ENCODE measurements around the gene PDE9A. TPM values are rescaled to one million over a fixed set of nuclear protein-coding genes. Genes with fewer than 3 reads are reported as not detected.

PDE9A gene
- total and polyA plus RNA-seq, 2 experiments from 2014 or later: not detected

GRCh38 chr21:42663200-42663750, 9.9 kb downstream of the PDE9A start:
- H3K27me3 ChIP-seq (replicated peaks; ENCODE audit: insufficient read depth): peaks cover 14% of the 10 kb centered on the region; the same call in 1 of the 2 replicates
- no peaks in the 10 kb centered on the region for H3K9me2 ChIP-seq (ENCODE audit: insufficient read depth)
- WGBS, 2 experiments (ENCODE audit: low coverage in 1 of 2, low lambda C conversion rate in 2 of 2, missing lambda C conversion rate in 2 of 2): 74 to 75% methylated on average over 18 of the region's 18 CpGs
- H3K9ac ChIP-seq: no peak overlapping the region
- no peak overlapping the region for H3K27ac ChIP-seq
- no peak overlapping the region for H2AFZ ChIP-seq
- no peaks in the 10 kb centered on the region for H3K9me3 ChIP-seq (ENCODE audit: low read depth)
- in situ Hi-C loops (cut with MboI): no loop called here
- H3K4me2 ChIP-seq (ENCODE audit: unreplicated experiment): no peak overlapping the region
- no peak for TF ChIP-seq EZH2 (IDR thresholded peaks at IDR 0.05; ENCODE audit: insufficient read depth, poor library complexity, severe bottlenecking)
- no peaks in the 10 kb centered on the region for H4K20me1 ChIP-seq (ENCODE audit: insufficient read depth)
- H3K4me1 ChIP-seq (ENCODE audit: insufficient read depth): no peaks in the 10 kb centered on the region
- H3F3A ChIP-seq (ENCODE audit: insufficient read depth): no peaks in the 10 kb centered on the region
- H3K36me3 ChIP-seq (ENCODE audit: low read depth): no peaks in the 10 kb centered on the region
- no peak overlapping the region for H3K4me3 ChIP-seq
- no peaks in the 10 kb centered on the region for H3K79me2 ChIP-seq (ENCODE audit: insufficient read depth)
- DNase-seq: no peak

- WGBS, 2 experiments (ENCODE audit: low coverage in 1 of 2, low lambda C conversion rate in 2 of 2, missing lambda C conversion rate in 2 of 2): 61 to 63% methylated on average over 15 of the region's 15 CpGs
These were observed 10.6 kb downstream of the PDE9A start for GRCh38 chr21:42663860-42664535.

GRCh38 chr21:42664614-42665013, 11.2 kb downstream of the PDE9A start:
- H3K4me2 ChIP-seq (ENCODE audit: unreplicated experiment): no peak overlapping the region
- in situ Hi-C loops (cut with MboI): no loop called here
- H3K4me3 ChIP-seq: no peak overlapping the region
- H3K9me2 ChIP-seq (ENCODE audit: insufficient read depth): no peaks in the 10 kb centered on the region
- no peaks in the 10 kb centered on the region for H4K20me1 ChIP-seq (ENCODE audit: insufficient read depth)
- H2AFZ ChIP-seq: no peak overlapping the region
- H3K9ac ChIP-seq: no peak overlapping the region
- TF ChIP-seq EZH2phosphoT487 (IDR thresholded peaks at IDR 0.05; ENCODE audit: insufficient read depth, low read depth) (no peak), EZH2 (IDR thresholded peaks at IDR 0.05; ENCODE audit: insufficient read depth, poor library complexity, severe bottlenecking) (no peak)
- peaks cover 3% of the 10 kb centered on the region; the same call in 1 of the 2 replicates for H3K27me3 ChIP-seq (replicated peaks; ENCODE audit: insufficient read depth)
- H3K4me1 ChIP-seq (ENCODE audit: insufficient read depth): no peaks in the 10 kb centered on the region
- no peaks in the 10 kb centered on the region for H3F3A ChIP-seq (ENCODE audit: insufficient read depth)
- H3K27ac ChIP-seq: no peak overlapping the region
- DNase-seq: no peak
- 72 to 90% methylated on average over 8 to 10 of the region's 10 CpGs for WGBS, 2 experiments (ENCODE audit: low coverage in 1 of 2, low lambda C conversion rate in 2 of 2, missing lambda C conversion rate in 2 of 2)
- no peaks in the 10 kb centered on the region for H3K79me2 ChIP-seq (ENCODE audit: insufficient read depth)
- H3K36me3 ChIP-seq (ENCODE audit: low read depth): no peaks in the 10 kb centered on the region
- H3K9me3 ChIP-seq (ENCODE audit: low read depth): no peaks in the 10 kb centered on the region

More at GRCh38 chr21:42663860-42664535, 10.6 kb downstream of the PDE9A start:
- Histone ChIP-seq H4K20me1 (ENCODE audit: insufficient read depth) (no peaks in the 10 kb centered on the region), H3K27me3 (replicated peaks; ENCODE audit: insufficient read depth) (peaks cover 8% of the 10 kb centered on the region; the same call in 1 of the 2 replicates), H2AFZ (no peak overlapping the region), H3K4me1 (ENCODE audit: insufficient read depth) (no peaks in the 10 kb centered on the region), H3K79me2 (ENCODE audit: insufficient read depth) (no peaks in the 10 kb centered on the region), H3K9ac (no peak overlapping the region), H3K4me3 (no peak overlapping the region), H3K9me2 (ENCODE audit: insufficient read depth) (no peaks in the 10 kb centered on the region), H3K27ac (no peak overlapping the region), H3K9me3 (ENCODE audit: low read depth) (no peaks in the 10 kb centered on the region), H3F3A (ENCODE audit: insufficient read depth) (no peaks in the 10 kb centered on the region), H3K36me3 (ENCODE audit: low read depth) (no peaks in the 10 kb centered on the region), H3K4me2 (ENCODE audit: unreplicated experiment) (no peak overlapping the region)
- in situ Hi-C loops (cut with MboI): no loop called here
- DNase-seq: no peak
- TF ChIP-seq EZH2phosphoT487 (IDR thresholded peaks at IDR 0.05; ENCODE audit: insufficient read depth, low read depth) (no peak), EZH2 (IDR thresholded peaks at IDR 0.05; ENCODE audit: insufficient read depth, poor library complexity, severe bottlenecking) (no peak)

- TF ChIP-seq EZH2phosphoT487 (IDR thresholded peaks at IDR 0.05; ENCODE audit: insufficient read depth, low read depth) (no peak), EZH2 (IDR thresholded peaks at IDR 0.05; ENCODE audit: insufficient read depth, poor library complexity, severe bottlenecking) (no peak)
- H3K27ac ChIP-seq: no peak overlapping the region
- H3K9me2 ChIP-seq (ENCODE audit: insufficient read depth): no peaks in the 10 kb centered on the region
- H3K4me2 ChIP-seq (ENCODE audit: unreplicated experiment): no peak overlapping the region
- no peaks in the 10 kb centered on the region for H3K36me3 ChIP-seq (ENCODE audit: low read depth)
- no peaks in the 10 kb centered on the region for H3K9me3 ChIP-seq (ENCODE audit: low read depth)
- H2AFZ ChIP-seq: no peak overlapping the region
- H3K4me1 ChIP-seq (ENCODE audit: insufficient read depth): no peaks in the 10 kb centered on the region
- H3K4me3 ChIP-seq: no peak overlapping the region
- no peaks in the 10 kb centered on the region; the same call in 1 of the 2 replicates for H3K27me3 ChIP-seq (replicated peaks; ENCODE audit: insufficient read depth)
- no peaks in the 10 kb centered on the region for H3K79me2 ChIP-seq (ENCODE audit: insufficient read depth)
- 59 to 60% methylated on average over 8 of the region's 8 CpGs for WGBS, 2 experiments (ENCODE audit: low coverage in 1 of 2, low lambda C conversion rate in 2 of 2, missing lambda C conversion rate in 2 of 2)
- in situ Hi-C loops (cut with MboI): no loop called here
- no peak for DNase-seq
- H3K9ac ChIP-seq: no peak overlapping the region
- no peaks in the 10 kb centered on the region for H3F3A ChIP-seq (ENCODE audit: insufficient read depth)
- no peaks in the 10 kb centered on the region for H4K20me1 ChIP-seq (ENCODE audit: insufficient read depth)
These were observed 11.6 kb downstream of the PDE9A start for GRCh38 chr21:42665026-42665425.
